Measurements from ENCODE around the gene WWC1. TPM values are rescaled to one million over a fixed set of nuclear protein-coding genes. Genes with fewer than 3 reads are reported as not detected.

Gene WWC1
- total and polyA plus RNA-seq, 9 of the 15 experiments (the other 6 are each of a cell fraction or from before 2014, with no cell fraction given) = under 0.01 to 0.54 (median 0.42) TPM; not detected in 6

DNA sequence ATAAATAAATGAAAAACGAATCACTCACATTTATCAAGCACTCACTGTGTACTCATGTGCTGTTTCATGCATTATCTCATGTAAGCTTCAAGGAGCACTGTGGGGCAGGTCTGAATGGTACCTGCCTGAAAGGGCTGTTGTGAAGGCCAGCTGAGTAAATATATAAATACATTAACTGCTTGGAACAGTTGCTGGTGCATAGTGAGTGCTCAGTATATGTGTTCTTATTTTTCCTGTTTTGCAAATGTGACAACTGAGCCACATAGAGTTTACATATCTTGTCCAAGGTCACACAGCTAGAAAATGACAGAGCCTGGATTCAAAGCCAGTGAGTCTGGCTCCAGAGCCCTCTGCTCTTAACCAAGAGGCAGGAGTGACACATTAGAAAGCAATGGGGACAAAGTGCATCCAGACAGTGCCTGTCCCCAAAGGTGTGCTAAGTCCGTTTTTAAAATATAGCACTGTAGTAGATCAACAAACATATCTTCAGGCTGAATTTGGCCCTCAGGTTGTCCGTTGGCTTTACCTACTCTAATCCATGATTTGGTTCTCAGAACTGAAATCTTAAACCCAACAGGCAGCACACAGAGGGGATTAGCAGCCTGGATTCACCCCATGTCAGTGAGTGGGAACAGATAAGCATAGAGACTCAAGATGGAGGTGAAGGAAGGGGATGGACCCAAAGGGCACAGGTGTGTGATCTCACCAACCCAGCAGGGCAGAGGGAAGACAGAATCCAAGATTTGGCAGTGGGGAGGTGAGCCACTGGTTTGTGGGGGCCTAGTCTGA is 70.8 kb downstream of the WWC1 start:
- Histone ChIP-seq H3K4me1 (replicated peaks in 1 of 2; ENCODE audit: control insufficient read depth in 2 of 2, insufficient read depth in 2 of 2, low read length in 2 of 2) (no peaks in the 10 kb centered on the region), H4K20me1 (replicated peaks; ENCODE audit: control insufficient read depth, insufficient read depth, low read length) (no peaks in the 10 kb centered on the region), H3K27me3 (ENCODE audit: control insufficient read depth in 2 of 2, insufficient read depth in 2 of 2, low read length in 2 of 2) (peaks cover 2 to 31% of the 10 kb centered on the region in 2 experiments; a peak in 4 of 5 replicates), H3K79me2 (ENCODE audit: control insufficient read depth, insufficient read depth, low read length) (no peaks in the 10 kb centered on the region), H3K4me2 (ENCODE audit: insufficient read depth, low read length) (no peak overlapping the region), H3K36me3 (ENCODE audit: control insufficient read depth, insufficient read depth, low read length) (no peaks in the 10 kb centered on the region), H2AFZ (ENCODE audit: low read depth, low read length) (no peak overlapping the region), H3K9me3 (replicated peaks; ENCODE audit: control insufficient read depth, insufficient read depth, low read depth, low read length) (no peaks in the 10 kb centered on the region), H3K27ac (ENCODE audit: extremely low read depth, low read depth, low read length) (no peak overlapping the region), H3K9ac (ENCODE audit: insufficient read depth in 1 of 2, low read depth in 2 of 2, low read length in 2 of 2) (no peak overlapping the region), H3K9me1 (ENCODE audit: control insufficient read depth, insufficient read depth, low read length) (no peaks in the 10 kb centered on the region), H3K4me3 (no peak overlapping the region)
- POLR2A ChIA-PET = interaction anchor here (1.0 kb wide), 1 partner anchor 20 kb away, joined by 3 read pairs; no protein-coding TSS in a partner anchor
- no peak for FAIRE-seq
- in situ Hi-C loops (cut with MboI) (no loop called here), intact Hi-C loops (cut with micrococcal nuclease) (no loop called here)
- DNase-seq (ENCODE audit: extremely low read depth in 1 of 4, low spot score in 3 of 4) = no peak
- no TSS peak for BruUV-seq (replicated peaks)
- no peak for ATAC-seq
- CTCF ChIA-PET (ENCODE audit: low intra/inter-chr PET ratio) = no interaction called here
- WGBS (ENCODE audit: insufficient coverage, low coverage, missing lambda C conversion rate) = 0% methylated on average over 3 of the region's 3 CpGs
- TF ChIP-seq ZNF212 (CRISPR knock-in tag; IDR thresholded peaks at IDR 0.05) (no peak), TCF7 (IDR thresholded peaks at IDR 0.05; ENCODE audit: borderline replicate concordance) (no peak), TAF1 (IDR thresholded peaks at IDR 0.05; ENCODE audit: control insufficient read depth, extremely low read depth, insufficient read depth, low read length, severe bottlenecking) (no peak), CCAR2 (IDR thresholded peaks at IDR 0.05; ENCODE audit: low read depth, low read length) (no peak), CBX3 (IDR thresholded peaks at IDR 0.05; ENCODE audit: borderline replicate concordance in 1 of 2, low read length in 2 of 2) (no peak), SMC3 (conservative IDR thresholded peaks at IDR 0.05; ENCODE audit: insufficient read depth, low read depth, low read length) (no peak)
- TF ChIP-seq, protein P1, sequence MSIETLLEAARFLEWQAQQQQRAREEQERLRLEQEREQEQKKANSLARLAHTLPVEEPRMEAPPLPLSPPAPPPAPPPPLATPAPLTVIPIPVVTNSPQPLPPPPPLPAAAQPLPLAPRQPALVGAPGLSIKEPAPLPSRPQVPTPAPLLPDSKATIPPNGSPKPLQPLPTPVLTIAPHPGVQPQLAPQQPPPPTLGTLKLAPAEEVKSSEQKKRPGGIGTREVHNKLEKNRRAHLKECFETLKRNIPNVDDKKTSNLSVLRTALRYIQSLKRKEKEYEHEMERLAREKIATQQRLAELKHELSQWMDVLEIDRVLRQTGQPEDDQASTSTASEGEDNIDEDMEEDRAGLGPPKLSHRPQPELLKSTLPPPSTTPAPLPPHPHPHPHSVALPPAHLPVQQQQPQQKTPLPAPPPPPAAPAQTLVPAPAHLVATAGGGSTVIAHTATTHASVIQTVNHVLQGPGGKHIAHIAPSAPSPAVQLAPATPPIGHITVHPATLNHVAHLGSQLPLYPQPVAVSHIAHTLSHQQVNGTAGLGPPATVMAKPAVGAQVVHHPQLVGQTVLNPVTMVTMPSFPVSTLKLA (conservative IDR thresholded peaks at IDR 0.05) = no peak

All from K562 (cell line).